Thyroid gland (tissue), 4 donors: ENCODE data around the gene ZFHX3.

Experiments used
- CTCF ChIP-seq, 6 experiments: fragments of 200-600 bp in 3 of 6; fragments of 450-650 bp in 3 of 6; sonication (generic) in 3 of 6; IDR thresholded peaks; one replicate each; pipeline ENCODE4 v1.5.1; 2016 to 2019; ENCODE audit warnings: antibody characterized with exemption in 6 of 6, mild to moderate bottlenecking in 2 of 6, inconsistent platforms in 1 of 6, moderate library complexity in 1 of 6
- POLR2A ChIP-seq, 2 donors: fragments of 450-650 bp; IDR thresholded peaks; one replicate each; pipeline ENCODE4 v1.6.1; 2017; ENCODE audit warnings: antibody characterized with exemption in 2 of 2, mild to moderate bottlenecking in 2 of 2, moderate library complexity in 1 of 2

- TF ChIP-seq CTCF (IDR thresholded peaks at IDR 0.05) (no peak), POLR2A (IDR thresholded peaks at IDR 0.05) (no peak)
Observed at GRCh38 chr16:73047221-73047535, 750 bp downstream of the ZFHX3 start.
